NCI-H2227 (cell line): ENCODE results near the gene PCCA.
"Not testable (repeated sequence)": the region's sequence is repeated elsewhere in the genome, so short reads cannot be mapped to it uniquely, and the experiment has no call there.

Source experiments
- DNase-seq: peaks from one replicate; lab custom pipeline; 2025; ENCODE audit not compliant: unreplicated experiment; lab: John Stamatoyannopoulos, UW

Gene PCCA

GRCh38 chr13:100235311-100235901, 146.5 kb downstream of the PCCA start:
- DNase-seq, result peak; percentile 52

GRCh38 chr13:100240109-100240779, 151.4 kb downstream of the PCCA start:
- no peak for DNase-seq

GRCh38 chr13:100244431-100244830, 155.5 kb downstream of the PCCA start:
- DNase-seq, result no peak

GRCh38 chr13:100245104-100245503, 156.2 kb downstream of the PCCA start:
- no peak for DNase-seq

- DNase-seq, result no peak
Measured at GRCh38 chr13:100247937-100248336, 159.0 kb downstream of the PCCA start.

- DNase-seq, result no peak
Measured at GRCh38 chr13:100254002-100254401, 165.1 kb downstream of the PCCA start.

GRCh38 chr13:100262404-100262803, 173.5 kb downstream of the PCCA start:
- no peak for DNase-seq

GRCh38 chr13:100266026-100266425, 177.1 kb downstream of the PCCA start:
- no peak for DNase-seq

- DNase-seq, result no peak
Measured at GRCh38 chr13:100269837-100270236, 180.9 kb downstream of the PCCA start.

GRCh38 chr13:100273138-100273537, 184.2 kb downstream of the PCCA start:
- DNase-seq, result no peak

- no peak for DNase-seq
Measured at GRCh38 chr13:100273552-100273951, 184.7 kb downstream of the PCCA start.

- DNase-seq, result no peak
Measured at GRCh38 chr13:100274942-100275506, 186.1 kb downstream of the PCCA start.

- no peak for DNase-seq
Measured at GRCh38 chr13:100275746-100276145, 186.9 kb downstream of the PCCA start.

- DNase-seq, result no peak
Measured at GRCh38 chr13:100280681-100281080, 191.8 kb downstream of the PCCA start.

GRCh38 chr13:100282306-100282705, 193.4 kb downstream of the PCCA start:
- not testable (repeated sequence) for DNase-seq

GRCh38 chr13:100290165-100290801, 201.4 kb downstream of the PCCA start:
- DNase-seq, result no peak

GRCh38 chr13:100291624-100292023, 202.7 kb downstream of the PCCA start:
- no peak for DNase-seq

GRCh38 chr13:100297413-100297812, 208.5 kb downstream of the PCCA start:
- DNase-seq, result no peak

- DNase-seq, result no peak
Measured at GRCh38 chr13:100298116-100298681, 209.3 kb downstream of the PCCA start.

GRCh38 chr13:100298691-100299090, 209.8 kb downstream of the PCCA start:
- DNase-seq, result no peak

- DNase-seq, result no peak
Measured at GRCh38 chr13:100300243-100300642, 211.3 kb downstream of the PCCA start.

GRCh38 chr13:100300708-100301107, 211.8 kb downstream of the PCCA start:
- peak; percentile 33 for DNase-seq
